Right ventricle myocardium superior (tissue), 1 donor: ENCODE measurements around the gene NEDD9. TPM values are rescaled to one million over a fixed set of nuclear protein-coding genes. Genes with fewer than 3 reads are reported as not detected.

ENCODE experiments used
- ATAC-seq: fragments of 200-7000 bp; cut with Tn5 transposase; one replicate; pipeline ENCODE4 v1.9.1; 2020; ENCODE audit warnings: mild to moderate bottlenecking; ENCODE audit not compliant: poor library complexity
- DNase-seq: peaks from one replicate; pipeline ENCODE4 v3.0.0-alpha.2; 2020
- intact Hi-C: fragments of 100-400 bp; cut with DNase I; formaldehyde crosslinking; loops from one replicate; pipeline ENCODE4 v1.11.2; 2022
- total RNA-seq: library from RNA; stranded (reverse); fragmentation: NEBNext Ultra II Directional; extraction: Animal tissue kit (Norgen Biotek cat#: 25700); gene quantifications from one replicate; pipeline ENCODE4 v1.2.1, GENCODE V29; 2021
- donor health status: DM: no; HTN: yes; CAD: no; lungs with severe emphysema.

The NEDD9 gene
- total RNA-seq, 1 donor from 2014 or later: 23.7 TPM

- DNase-seq: no peak
- intact Hi-C loops: no loop called here
Observed at GRCh38 chr6:11140056-11140455, 92.4 kb downstream of the NEDD9 start.

GRCh38 chr6:11139051-11139960, 93.2 kb downstream of the NEDD9 start:
- intact Hi-C loops: no loop called here
- DNase-seq (no peak), ATAC-seq (no peak)

More at GRCh38 chr6:11140056-11140455, 92.4 kb downstream of the NEDD9 start:
- ATAC-seq: no peak

- no peak for DNase-seq
- intact Hi-C loops: no loop called here
- ATAC-seq: no peak
Observed at GRCh38 chr6:11136809-11137208, 95.7 kb downstream of the NEDD9 start.

Other genes starting within 250 kb of the NEDD9 start
- gene ELOVL2, start 188.4 kb downstream of the NEDD9 start, total RNA-seq: 1.1 TPM
- 11.8 TPM for gene SMIM13, start 138.8 kb downstream of the NEDD9 start, total RNA-seq
- gene ERVFRD-1, start 120.9 kb downstream of the NEDD9 start, total RNA-seq: 0.05 TPM